Smooth muscle cell (in vitro differentiated cells): Measurements from ENCODE around the gene BCAS3. TPM values are rescaled to one million over a fixed set of nuclear protein-coding genes. Genes with fewer than 3 reads are reported as not detected.

Experiments
- DNase-seq: peaks from one replicate; lab custom pipeline; 2025; ENCODE audit not compliant: unreplicated experiment; lab: John Stamatoyannopoulos, UW
- H2AFZ ChIP-seq: fragments of 200-600 bp; sonication (generic); 2 replicates; pipeline ENCODE4 v1.6.0; 2016; ENCODE audit warnings: antibody characterized with exemption, low read depth, mild to moderate bottlenecking
- H3F3A ChIP-seq: fragments of 200-600 bp; sonication (generic); 2 replicates; pipeline ENCODE4 v1.6.0; 2017; ENCODE audit warnings: antibody characterized with exemption, low read depth
- H3K27ac ChIP-seq: fragments of 200-600 bp; sonication (generic); 2 replicates; pipeline ENCODE4 v1.5.1; 2016; ENCODE audit warnings: low read depth, mild to moderate bottlenecking
- H3K27me3 ChIP-seq: fragments of 200-600 bp; sonication (generic); 2 replicates; pipeline ENCODE4 v1.6.1; 2016; ENCODE audit warnings: low read depth, mild to moderate bottlenecking
- H3K36me3 ChIP-seq: fragments of 200-600 bp; sonication (generic); 2 replicates; pipeline ENCODE4 v1.5.1; 2016; ENCODE audit warnings: low read depth
- H3K4me1 ChIP-seq: fragments of 200-600 bp; sonication (generic); 2 replicates; pipeline ENCODE4 v1.5.1; 2016; ENCODE audit warnings: low read depth
- H3K4me2 ChIP-seq: fragments of 200-600 bp; sonication (generic); 2 replicates; pipeline ENCODE4 v1.6.0; 2016; ENCODE audit warnings: mild to moderate bottlenecking
- H3K4me3 ChIP-seq: fragments of 200-600 bp; sonication (generic); 2 replicates; pipeline ENCODE4 v1.5.1; 2016; ENCODE audit warnings: mild to moderate bottlenecking
- H3K79me2 ChIP-seq: fragments of 200-600 bp; sonication (generic); 2 replicates; pipeline ENCODE4 v1.6.0; 2016; ENCODE audit warnings: low read depth, mild to moderate bottlenecking
- H3K9ac ChIP-seq: fragments of 200-600 bp; sonication (generic); 2 replicates; pipeline ENCODE4 v1.6.0; 2016; ENCODE audit warnings: low read depth
- H3K9me3 ChIP-seq: fragments of 200-600 bp; sonication (generic); replicated peaks from 2 replicates; pipeline ENCODE4 v1.5.1; 2016; ENCODE audit warnings: low read depth
- H4K20me1 ChIP-seq: fragments of 200-600 bp; sonication (generic); 2 replicates; pipeline ENCODE4 v1.6.0; 2016; ENCODE audit warnings: low read depth
- WGBS: methylation state at CpG from one replicate; pipeline ENCODE4 v1.1.7; 2016; ENCODE audit warnings: low lambda C conversion rate; 5-methylcytosine and 5-hydroxymethylcytosine counted together
- polyA plus RNA-seq: library from polyadenylated mRNA; unstranded; fragments of >200 nt; fragmentation: Nextera tagmentation; extraction: Ambion mirVana; gene quantifications from 2 replicates; pipeline ENCODE4 v1.2.1, GENCODE V29; 2016
- total RNA-seq: library from RNA; depleted of rRNA; stranded (reverse); fragments of >200 nt; gene quantifications from 2 replicates; pipeline ENCODE4 v1.2.3, GENCODE V29; 2014
- TF ChIP-seq, protein P1 (sequence below): fragments of 200-600 bp; sonication (generic); IDR thresholded peaks from 2 replicates; pipeline ENCODE4 v1.5.1; 2017; ENCODE audit warnings: borderline replicate concordance, mild to moderate bottlenecking, antibody characterized with exemption; ENCODE audit not compliant: insufficient read depth, poor library complexity, severe bottlenecking

Gene BCAS3
- total and polyA plus RNA-seq, 2 experiments from 2014 or later: 17.2 to 54.5 TPM

DNA sequence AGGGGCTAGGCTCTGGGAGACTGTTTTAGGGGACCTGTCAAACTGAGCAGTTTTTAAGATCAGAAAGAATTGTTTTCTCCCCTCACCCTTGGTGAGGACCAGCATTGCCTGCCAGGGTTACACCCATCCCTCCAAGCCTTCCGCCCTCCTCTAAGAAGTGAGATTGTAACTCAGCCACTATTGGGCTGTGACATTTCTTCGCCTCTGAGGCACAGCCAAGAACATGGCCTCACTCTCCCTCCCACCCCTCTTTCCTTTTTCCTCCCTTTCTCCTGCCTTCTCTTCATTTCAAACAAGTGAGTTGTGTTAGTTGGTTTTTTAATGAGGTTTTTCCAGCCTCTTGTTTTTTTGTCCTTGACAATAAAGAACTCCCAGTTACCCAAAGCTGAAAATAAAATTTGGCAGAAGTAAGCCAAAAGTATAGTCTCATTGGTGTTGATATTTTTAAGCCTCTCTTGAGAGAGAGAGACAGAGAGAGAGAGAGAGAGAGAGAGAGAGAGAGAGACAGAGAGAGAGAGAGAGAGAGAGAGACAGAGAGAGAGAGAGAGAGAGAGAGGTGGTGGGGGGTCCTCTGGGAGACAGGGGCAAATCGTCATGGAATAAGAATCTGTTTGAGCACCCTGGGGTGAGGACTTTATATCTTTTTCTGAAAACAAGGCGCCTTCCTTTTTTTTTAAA, 644.8 kb downstream of the BCAS3 start:
- DNase-seq: no peak
- no peaks in the 10 kb centered on the region for H3K9me3 ChIP-seq
- no peaks in the 10 kb centered on the region for H4K20me1 ChIP-seq
- no peak overlapping the region for H2AFZ ChIP-seq
- no peak overlapping the region for H3K4me2 ChIP-seq
- peaks cover 7% of the 10 kb centered on the region for H3F3A ChIP-seq
- H3K79me2 ChIP-seq: no peaks in the 10 kb centered on the region
- WGBS: 93% methylated on average over 4 of the region's 4 CpGs
- peaks cover 16% of the 10 kb centered on the region for H3K4me1 ChIP-seq
- H3K27ac ChIP-seq: no peak overlapping the region
- H3K36me3 ChIP-seq: no peaks in the 10 kb centered on the region
- TF ChIP-seq, protein P1, sequence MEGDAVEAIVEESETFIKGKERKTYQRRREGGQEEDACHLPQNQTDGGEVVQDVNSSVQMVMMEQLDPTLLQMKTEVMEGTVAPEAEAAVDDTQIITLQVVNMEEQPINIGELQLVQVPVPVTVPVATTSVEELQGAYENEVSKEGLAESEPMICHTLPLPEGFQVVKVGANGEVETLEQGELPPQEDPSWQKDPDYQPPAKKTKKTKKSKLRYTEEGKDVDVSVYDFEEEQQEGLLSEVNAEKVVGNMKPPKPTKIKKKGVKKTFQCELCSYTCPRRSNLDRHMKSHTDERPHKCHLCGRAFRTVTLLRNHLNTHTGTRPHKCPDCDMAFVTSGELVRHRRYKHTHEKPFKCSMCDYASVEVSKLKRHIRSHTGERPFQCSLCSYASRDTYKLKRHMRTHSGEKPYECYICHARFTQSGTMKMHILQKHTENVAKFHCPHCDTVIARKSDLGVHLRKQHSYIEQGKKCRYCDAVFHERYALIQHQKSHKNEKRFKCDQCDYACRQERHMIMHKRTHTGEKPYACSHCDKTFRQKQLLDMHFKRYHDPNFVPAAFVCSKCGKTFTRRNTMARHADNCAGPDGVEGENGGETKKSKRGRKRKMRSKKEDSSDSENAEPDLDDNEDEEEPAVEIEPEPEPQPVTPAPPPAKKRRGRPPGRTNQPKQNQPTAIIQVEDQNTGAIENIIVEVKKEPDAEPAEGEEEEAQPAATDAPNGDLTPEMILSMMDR: no peak
- no peaks in the 10 kb centered on the region for H3K27me3 ChIP-seq
- H3K4me3 ChIP-seq: no peak overlapping the region
- no peak overlapping the region for H3K9ac ChIP-seq

DNA sequence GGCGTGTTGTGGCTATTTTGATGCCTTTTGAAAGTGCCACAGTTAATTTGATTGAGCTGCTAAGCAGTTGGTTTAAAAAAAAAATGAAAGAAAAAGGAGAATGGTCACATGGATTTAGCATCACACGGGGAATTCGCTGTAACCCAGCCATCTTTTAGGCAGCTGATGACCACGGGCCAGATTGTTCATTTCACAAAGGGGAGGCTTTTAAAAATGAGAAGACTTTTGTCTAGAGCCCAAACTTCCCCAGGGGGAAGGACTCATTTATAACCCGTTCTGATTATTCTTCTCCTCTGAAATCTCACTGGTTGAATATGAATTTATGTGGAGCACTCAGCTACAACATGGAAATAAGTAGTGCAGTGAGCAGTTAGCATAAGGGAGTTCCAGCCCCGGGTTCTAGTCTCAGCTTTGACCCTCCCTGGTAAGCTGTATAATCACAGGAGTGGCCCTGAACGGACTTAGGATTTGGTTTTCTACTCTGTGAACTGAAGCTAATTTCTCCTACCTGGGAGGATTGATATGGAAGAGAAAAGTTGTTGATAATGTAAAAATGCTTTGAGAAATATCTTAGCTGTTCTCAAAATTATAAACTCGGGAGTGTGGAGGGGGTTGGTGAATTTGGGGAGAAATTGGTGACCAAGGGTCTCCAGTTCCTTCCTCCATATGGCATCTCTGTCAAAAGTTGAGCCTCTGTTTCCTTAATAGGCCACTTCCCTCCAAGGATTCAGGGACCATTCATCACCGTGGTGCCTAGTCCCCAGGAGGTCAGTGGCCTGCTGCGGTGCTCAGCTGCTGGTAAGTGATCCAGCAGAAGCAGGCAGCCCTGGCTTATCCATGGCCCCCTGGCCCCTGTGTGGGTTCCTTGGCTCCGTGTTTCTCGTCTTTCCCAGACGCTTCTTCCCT, 645.6 kb downstream of the BCAS3 start:
- peak overlapping the region; percentile 65 for H2AFZ ChIP-seq
- H3K27ac ChIP-seq: peak overlapping the region; percentile 27

DNA sequence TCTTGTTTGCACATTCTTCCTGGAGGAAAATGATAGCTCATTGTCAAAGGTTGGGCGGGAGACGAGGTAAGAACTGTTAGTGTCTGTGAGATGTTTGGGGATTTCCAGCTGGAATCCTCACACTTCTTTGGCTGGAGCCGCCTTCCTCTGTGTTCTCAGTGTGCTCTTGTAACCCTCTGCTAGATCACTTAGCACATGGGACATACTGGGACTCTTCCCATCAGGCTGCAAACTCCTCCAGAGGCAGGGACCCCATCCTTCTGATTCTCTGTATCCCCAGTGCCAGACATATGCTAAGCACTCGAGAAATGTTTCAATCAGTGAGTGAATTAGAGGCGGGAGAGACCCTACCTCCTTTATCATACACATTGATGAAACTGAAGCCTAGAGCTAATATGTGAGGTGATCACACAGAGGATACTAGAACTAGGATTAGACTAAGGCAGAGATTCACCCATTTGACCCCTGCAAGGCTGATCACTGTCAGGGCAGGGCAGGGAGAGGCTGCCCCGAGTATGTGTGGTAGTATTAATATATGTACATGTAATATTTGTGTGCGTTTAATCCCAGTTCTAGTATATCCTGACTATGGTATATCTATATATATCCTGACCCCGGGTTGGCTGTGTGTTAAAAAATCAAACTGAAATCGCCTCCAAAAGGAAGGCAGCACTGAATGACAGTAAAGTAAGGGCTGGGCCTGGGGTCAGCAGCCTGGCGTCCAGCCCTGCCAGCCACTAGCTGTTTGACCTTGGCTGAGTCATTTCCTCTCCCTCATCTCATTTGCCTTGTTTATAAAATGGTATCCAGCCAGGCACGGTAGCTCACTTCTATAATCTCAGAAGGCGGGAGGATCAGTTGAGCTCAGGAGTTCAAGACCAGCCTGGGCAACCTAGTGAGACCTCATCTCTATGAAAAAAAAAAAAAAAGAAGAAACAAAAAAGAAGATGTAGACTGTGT, 646.5 kb downstream of the BCAS3 start:
- WGBS: 74% methylated on average over 12 of the region's 12 CpGs
- no peak for DNase-seq
- H3K4me1 ChIP-seq: peaks cover 16% of the 10 kb centered on the region
- H3K4me2 ChIP-seq: no peak overlapping the region
- no peaks in the 10 kb centered on the region for H4K20me1 ChIP-seq
- peak overlapping the region; percentile 63 for H3K27ac ChIP-seq
- H3K9me3 ChIP-seq: no peaks in the 10 kb centered on the region
- H3K27me3 ChIP-seq: no peaks in the 10 kb centered on the region
- H2AFZ ChIP-seq: peak overlapping the region; percentile 65
- peaks cover 7% of the 10 kb centered on the region for H3F3A ChIP-seq
- H3K36me3 ChIP-seq: no peaks in the 10 kb centered on the region
- TF ChIP-seq, protein P1: no peak
- no peak overlapping the region for H3K4me3 ChIP-seq
- no peak overlapping the region for H3K9ac ChIP-seq
- no peaks in the 10 kb centered on the region for H3K79me2 ChIP-seq

More for the DNA sequence above, 645.6 kb downstream of the BCAS3 start:
- no peak overlapping the region for H3K4me3 ChIP-seq
- H3F3A ChIP-seq: peaks cover 7% of the 10 kb centered on the region
- no peak for DNase-seq
- no peak overlapping the region for H3K9ac ChIP-seq
- H3K4me2 ChIP-seq: no peak overlapping the region
- H3K27me3 ChIP-seq: no peaks in the 10 kb centered on the region
- no peaks in the 10 kb centered on the region for H3K36me3 ChIP-seq
- peaks cover 16% of the 10 kb centered on the region for H3K4me1 ChIP-seq
- H3K9me3 ChIP-seq: no peaks in the 10 kb centered on the region
- no peaks in the 10 kb centered on the region for H4K20me1 ChIP-seq
- TF ChIP-seq, protein P1: no peak
- 60% methylated on average over 13 of the region's 13 CpGs for WGBS
- no peaks in the 10 kb centered on the region for H3K79me2 ChIP-seq
